Activated CD4-positive, CD25-positive, alpha-beta regulatory T cell treated with anti-CD3 and anti-CD28 coated beads, Interleukin-2, amount 50 U/mL, for 24 hours (primary cell): Measurements from ENCODE around the gene MTG2.

Source experiments
- ATAC-seq, 2 donors: fragments of 150-1000 bp; cut with Tn5 transposase; one replicate each; pipeline ENCODE4 v1.10.0; 2021; ENCODE audit warnings: mild to moderate bottlenecking in 1 of 2, moderate library complexity in 1 of 2

MTG2 gene

GRCh38 chr20:62182469-62183425 is at the start of gene MTG2:
Gene MTG2, plus strand, starts transcription at chr20:62183028. Its CDS starts 10,393 bp downstream, at chr20:62193421.
- ATAC-seq, result peak; percentile 96 to 97

- no peak for ATAC-seq
Measured at GRCh38 chr20:62133051-62133845, 49.6 kb upstream of the MTG2 start.

- no peak for ATAC-seq
Measured at GRCh38 chr20:62133864-62134263, 49.0 kb upstream of the MTG2 start.

GRCh38 chr20:62134735-62135231 is 48.0 kb upstream of the MTG2 start:
- ATAC-seq, result no peak

DNA sequence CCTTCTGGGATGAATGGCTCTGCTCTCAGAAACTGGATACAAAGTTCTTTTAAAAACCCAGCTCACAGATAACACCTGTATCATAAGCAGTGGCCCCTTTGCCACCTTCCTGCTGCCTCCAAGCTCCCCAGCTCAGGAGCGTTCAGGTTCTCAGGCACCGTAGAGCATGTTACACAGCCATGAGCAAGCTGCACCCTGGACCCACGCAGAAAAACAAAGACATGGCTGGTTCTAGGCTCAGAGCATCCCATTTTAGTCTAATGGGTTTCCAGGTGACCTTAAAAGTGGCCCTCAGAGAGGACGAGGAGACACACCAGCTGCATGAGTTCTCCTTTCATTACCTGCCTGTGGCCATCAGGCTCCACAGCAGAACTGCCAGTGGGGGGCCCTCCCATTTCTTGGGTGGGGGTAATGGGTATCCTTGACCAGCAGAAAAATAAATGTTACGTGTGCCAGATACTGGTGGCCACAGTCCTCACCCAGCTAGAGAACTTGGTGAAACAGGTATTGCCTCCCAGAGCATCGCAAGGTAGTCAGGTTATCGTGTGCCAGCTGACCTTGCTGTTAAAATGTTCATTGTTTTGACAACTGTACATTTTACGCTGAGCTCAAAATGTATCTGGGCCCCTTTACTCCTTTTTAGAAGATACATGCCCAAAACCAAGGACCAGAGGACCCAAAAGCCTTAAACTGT is 47.1 kb upstream of the MTG2 start:
- ATAC-seq, result no peak

DNA sequence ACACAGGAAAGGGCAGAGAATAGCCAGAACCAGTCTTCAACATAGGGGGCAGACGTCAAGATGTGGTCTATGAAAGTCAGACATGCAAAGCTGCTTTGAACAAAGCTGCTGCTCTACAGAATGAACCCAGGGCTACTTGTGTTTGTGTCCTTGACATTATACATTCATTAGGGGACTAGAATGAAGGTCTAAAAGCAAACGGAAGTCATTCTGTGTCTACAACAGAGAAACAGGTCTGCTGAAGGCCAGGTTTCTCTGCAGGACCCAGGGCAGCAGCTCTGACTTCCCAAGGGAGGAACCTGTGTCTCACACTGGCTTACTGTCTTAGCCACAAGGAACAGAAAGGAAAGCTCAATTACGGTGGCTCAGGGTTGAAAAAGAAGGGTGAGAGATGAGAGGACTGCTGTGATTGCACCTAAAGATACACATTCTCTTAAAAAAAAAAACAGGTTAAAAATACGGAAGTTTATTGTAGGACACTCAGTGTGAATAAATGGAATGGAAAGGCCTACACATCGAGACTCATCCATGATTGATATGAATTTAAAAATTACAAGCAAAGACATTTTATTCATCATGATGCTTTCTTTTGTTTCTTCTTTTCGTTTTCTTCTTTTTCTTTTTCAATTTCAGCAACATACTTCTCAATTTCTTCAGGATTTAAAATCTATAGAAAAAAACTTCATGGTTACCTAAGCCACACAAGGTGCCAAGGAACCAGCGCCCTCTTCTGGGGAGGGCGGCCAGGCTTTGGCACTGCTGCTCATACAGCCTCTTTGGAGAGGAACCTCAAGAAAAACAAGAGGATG is 46.3 kb upstream of the MTG2 start:
- ATAC-seq, result peak; percentile 62 to 64

- no peak for ATAC-seq
Measured at GRCh38 chr20:62137092-62137384, 45.8 kb upstream of the MTG2 start.

GRCh38 chr20:62137478-62138203 is 45.2 kb upstream of the MTG2 start:
- no peak for ATAC-seq

DNA sequence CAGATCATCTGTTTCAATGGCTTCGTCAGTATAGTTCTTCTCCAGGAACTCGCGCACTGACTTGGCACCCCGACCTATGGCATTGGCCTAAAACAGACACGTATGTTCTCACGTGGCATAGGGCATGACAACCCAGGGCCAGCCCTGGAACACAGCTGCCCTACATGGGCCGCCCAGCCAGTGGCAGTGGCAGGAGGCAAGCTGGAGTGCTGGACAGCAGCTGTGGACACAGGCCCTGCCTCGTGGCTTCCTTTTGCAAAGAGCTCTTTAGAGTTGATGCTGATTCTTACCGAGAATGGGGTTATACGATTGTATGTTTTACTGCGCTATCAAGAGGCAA is 44.7 kb upstream of the MTG2 start:
- ATAC-seq, result no peak

DNA sequence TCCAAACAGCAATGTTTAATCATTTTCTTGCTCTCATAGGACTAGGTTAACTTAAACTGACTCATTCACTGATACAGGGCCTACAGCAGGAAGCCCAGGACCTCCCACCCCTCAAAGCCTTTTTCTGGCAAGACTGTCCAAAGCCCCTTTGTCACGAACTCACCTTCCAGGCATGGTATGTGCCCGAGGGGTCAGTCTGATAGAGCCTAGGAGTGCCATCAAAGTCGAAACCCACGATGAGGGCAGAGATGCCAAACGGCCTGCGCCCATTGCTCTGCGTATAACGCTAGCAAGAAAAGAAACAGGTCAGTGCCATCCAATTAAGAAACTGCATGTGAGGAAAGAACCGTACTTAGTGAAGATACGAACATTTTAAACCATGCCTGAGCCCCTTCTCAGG is 43.9 kb upstream of the MTG2 start:
- ATAC-seq, result no peak

- no peak for ATAC-seq
Measured at GRCh38 chr20:62139636-62140035, 43.2 kb upstream of the MTG2 start.

GRCh38 chr20:62141043-62141396 is 41.8 kb upstream of the MTG2 start:
- no peak for ATAC-seq

DNA sequence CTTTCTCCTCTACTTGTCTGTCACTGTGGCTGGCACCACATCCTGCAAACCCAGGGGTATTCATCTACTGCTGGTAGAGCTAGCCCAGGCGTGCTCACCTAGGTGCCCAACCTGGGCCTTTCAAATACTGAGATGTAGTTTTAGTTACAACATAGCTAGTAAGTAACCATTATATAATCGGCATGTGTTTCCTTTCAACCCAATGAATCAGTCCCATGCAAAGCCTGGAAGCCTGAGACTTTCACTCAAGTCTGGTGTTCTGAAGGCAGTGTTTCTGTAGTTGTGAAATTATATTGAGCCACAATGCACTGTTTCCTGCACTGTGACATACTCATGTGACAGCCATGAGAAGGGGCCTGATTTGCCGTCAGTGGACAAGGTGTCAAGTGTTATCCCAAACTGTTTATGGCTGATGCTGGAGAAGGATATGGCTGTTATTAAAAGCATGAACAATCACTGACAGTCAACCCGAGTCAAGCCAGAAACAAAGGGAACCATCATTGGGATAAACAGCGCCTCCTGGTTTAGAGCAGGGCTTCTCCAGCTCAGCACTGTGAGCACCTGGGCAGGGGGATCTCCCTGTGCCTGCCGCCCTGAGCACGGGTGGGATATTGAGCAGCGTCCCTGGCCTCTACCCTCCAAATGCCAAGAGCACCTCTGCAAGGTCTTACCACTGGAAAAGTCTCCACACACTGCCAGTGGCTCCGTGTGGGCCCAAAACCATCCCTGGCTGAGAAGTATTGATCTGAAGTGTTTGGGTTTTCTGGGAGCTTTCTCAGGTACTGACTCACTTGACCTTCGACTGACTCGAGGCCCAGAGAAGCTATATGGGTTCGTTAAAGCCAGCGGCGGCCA is 41.2 kb upstream of the MTG2 start:
- peak; percentile 9 to 11 for ATAC-seq

- ATAC-seq, result peak; percentile 8
Measured at GRCh38 chr20:62142252-62143080, 40.4 kb upstream of the MTG2 start.

DNA sequence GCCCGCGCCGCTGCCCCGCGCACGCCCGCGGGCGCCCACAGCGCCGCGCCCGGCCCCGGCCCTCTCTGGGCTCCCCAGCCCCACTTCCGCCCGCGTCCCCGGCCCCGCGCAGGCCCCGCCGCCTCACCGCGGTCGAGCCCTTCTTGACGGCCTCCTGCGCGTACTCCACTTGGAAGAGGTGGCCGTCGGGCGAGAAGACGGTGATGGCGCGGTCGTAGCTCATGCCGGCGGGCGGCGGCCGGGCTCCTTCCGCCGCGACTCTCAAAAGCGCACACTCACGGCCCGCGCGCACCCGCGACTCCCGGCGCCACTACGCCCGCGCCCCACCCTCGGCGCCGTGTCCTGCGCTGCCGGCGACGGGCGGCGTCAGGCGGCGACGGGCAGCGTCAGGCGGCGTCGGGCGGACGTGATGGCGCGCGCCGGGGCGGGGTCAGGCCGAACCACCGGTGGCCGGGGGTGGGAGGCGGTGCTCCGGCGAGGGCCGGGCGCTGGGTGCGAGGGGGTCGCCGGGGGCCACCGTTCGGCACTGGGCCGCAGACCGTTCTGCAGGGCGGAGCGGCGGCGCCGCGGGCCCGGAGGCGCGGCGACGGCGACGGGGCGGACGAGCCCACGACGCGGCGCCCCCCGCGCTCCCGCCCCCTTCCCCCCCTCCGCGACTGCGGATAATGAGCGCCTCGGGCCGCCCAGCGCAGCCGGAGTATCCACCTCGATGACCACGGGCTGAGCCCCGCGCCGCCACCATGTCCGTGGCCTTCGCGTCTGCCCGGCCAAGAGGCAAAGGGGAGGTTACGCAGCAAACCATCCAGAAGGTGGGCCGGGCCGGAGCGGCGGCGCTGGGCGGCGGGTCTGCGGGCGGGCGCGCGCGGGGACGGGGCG is 39.5 kb upstream of the MTG2 start, which contains the start of the genes PSMA7 and SS18L1:
Gene PSMA7 (minus strand): TSS at position 314 of the 876 bp plus-strand sequence. CDS start 91 bp downstream, at position 223.
Gene SS18L1 (plus strand): TSS at position 689 of the 876 bp plus-strand sequence. CDS start 52 bp downstream, at position 741.
- peak; percentile 85 to 89 for ATAC-seq

GRCh38 chr20:62143957-62144825 is 38.6 kb upstream of the MTG2 start:
- ATAC-seq, result peak; percentile 14 to 21

GRCh38 chr20:62145688-62146018 is 37.2 kb upstream of the MTG2 start:
- no peak for ATAC-seq
